OCI-LY7 (cell line): ENCODE measurements around the gene GLCE.

Source experiments
- EZH2phosphoT487 ChIP-seq: fragments of 200-600 bp; sonication (generic); IDR thresholded peaks from 2 replicates; pipeline ENCODE4 v1.6.1; 2018; ENCODE audit warnings: low read depth, borderline replicate concordance, mild to moderate bottlenecking, mixed run types, antibody characterized with exemption, low read length, moderate library complexity, mixed read lengths
- TF ChIP-seq, protein P1 (sequence below): fragments of 200-600 bp; sonication (generic); conservative IDR thresholded peaks from 2 replicates; pipeline ENCODE4 v1.5.1; 2014; ENCODE audit warnings: mild to moderate bottlenecking, antibody characterized with exemption, low read length, moderate library complexity, mixed read lengths

GRCh38 chr15:69305933-69306568 is 145.6 kb downstream of the GLCE start:
- TF ChIP-seq, protein P1, sequence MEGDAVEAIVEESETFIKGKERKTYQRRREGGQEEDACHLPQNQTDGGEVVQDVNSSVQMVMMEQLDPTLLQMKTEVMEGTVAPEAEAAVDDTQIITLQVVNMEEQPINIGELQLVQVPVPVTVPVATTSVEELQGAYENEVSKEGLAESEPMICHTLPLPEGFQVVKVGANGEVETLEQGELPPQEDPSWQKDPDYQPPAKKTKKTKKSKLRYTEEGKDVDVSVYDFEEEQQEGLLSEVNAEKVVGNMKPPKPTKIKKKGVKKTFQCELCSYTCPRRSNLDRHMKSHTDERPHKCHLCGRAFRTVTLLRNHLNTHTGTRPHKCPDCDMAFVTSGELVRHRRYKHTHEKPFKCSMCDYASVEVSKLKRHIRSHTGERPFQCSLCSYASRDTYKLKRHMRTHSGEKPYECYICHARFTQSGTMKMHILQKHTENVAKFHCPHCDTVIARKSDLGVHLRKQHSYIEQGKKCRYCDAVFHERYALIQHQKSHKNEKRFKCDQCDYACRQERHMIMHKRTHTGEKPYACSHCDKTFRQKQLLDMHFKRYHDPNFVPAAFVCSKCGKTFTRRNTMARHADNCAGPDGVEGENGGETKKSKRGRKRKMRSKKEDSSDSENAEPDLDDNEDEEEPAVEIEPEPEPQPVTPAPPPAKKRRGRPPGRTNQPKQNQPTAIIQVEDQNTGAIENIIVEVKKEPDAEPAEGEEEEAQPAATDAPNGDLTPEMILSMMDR: no peak
- no peak for TF ChIP-seq EZH2phosphoT487
